GM21717 (cell line): ENCODE results near the gene ATAD1.
"Not testable (repeated sequence)": the region's sequence is repeated elsewhere in the genome, so short reads cannot be mapped to it uniquely, and the experiment has no call there.

ENCODE experiments used
- ATAC-seq: cut with Tn5 transposase; IDR thresholded peaks from one replicate; pipeline ENCODE4 v1.9.1; 2021; ENCODE audit warnings: mild to moderate bottlenecking, moderate library complexity; ENCODE audit not compliant: unreplicated experiment

ATAD1 gene

DNA sequence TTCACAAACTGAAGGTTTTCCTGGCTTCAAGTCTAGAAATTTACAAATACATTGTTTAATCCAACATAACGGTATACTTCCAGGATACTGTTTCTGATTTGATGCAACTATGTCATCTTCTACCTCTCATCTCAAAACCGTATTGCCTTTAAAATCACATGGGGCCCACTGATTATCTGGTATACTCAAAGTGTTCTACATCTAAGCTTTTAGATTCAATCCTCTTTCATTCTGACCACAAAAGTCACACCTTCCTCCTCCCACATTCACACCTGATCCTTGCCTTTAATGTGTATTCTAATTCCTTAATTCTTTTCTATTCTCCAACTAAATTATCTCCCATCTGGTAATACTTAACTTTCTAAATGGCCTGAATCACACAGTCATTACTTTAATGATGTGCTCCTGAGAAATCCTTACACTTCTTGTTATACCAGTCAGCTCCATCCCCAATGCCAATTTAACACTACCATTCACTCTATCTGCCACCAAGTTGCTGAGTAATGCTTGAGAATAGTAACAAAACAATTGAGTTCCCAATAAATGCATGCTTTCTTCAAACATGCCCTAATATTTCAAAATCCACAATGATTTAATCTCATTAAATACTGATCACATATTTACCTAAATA is 13.0 kb downstream of the ATAD1 start:
- ATAC-seq, result no peak

DNA sequence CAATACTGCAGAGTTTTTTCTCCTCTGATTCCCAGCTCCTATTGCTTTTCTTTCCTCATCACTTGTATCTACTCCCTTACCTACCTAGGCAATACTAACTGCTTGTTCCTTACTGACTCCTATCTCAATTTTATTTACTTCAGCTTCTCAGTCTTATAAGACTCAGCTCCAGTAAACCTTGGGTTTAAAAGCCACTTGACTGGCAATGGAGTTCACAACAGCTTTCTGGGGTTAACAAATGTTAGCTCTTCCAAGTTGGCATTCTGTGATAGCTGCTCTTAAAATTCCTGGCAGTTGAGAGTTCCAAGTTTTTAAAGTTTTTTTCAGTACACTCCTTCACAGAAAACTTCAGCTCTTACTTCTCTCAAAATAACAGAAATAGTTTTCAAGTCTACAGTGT is 14.2 kb downstream of the ATAD1 start:
- no peak for ATAC-seq

DNA sequence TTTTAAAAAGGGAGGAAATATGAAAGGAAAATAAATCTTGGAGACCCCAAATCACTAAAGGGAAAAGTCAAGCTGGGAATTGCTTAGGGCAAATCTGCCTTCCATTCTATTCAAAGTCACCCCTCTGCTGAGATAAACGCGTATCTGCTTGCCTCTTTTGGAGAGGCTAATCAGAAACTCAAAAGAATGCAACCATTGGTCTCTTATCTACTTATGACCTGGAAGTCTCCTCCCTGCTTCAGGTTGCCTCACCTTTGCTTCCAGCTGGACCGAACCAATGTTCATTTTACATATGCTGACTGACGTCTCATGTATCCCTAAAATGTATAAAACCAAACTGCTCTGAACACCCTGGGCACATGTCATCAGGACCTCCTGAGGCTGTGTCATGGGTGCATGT is 14.7 kb downstream of the ATAD1 start:
- no peak for ATAC-seq

DNA sequence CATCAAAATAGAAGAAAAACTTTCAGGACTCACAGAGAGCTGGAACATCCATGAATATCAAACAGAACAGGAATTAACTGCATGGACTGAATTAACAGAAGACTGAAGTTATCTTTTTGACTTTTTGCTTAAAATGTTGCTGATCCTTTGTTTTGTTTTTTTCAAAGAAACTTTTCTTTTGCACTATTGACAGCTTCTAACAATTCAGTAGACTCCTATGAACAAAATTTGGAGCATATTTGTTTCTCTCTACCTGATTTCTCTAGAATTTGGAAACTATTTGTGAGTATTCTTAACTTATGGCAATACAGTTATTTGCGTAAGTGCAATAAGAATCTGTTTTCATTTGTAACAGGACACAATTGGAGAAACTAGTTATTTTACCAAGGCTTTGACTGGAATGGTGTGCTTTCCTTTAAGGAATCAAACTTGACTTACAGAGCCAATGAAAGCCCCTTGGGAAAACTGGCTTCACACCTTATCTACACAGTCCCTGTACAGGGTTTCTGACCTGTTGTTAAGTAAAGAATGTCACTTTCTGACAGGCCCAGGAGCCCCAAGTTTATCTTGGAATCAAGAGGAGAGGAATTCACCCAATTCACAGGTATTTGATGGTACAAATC is 16.1 kb downstream of the ATAD1 start:
- not testable (repeated sequence) for ATAC-seq

DNA sequence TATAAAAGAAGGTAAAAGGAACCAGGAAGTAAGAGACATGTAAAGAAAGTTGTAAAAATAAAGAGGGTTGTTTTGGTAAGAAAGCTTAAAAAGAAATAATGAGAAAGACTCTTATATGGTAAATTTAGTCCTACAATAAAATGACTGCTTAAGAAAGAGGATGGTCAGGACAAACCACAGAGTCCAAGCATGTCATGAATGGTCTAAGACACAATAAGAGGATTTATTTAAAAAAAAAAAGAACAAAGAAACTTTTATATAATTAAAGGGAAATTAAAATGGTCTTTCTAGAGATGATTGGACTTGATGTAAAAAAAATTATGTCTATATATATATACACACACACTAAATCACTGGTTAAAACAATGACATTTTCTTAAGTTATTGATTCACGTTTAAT is 18.2 kb downstream of the ATAD1 start:
- no peak for ATAC-seq

DNA sequence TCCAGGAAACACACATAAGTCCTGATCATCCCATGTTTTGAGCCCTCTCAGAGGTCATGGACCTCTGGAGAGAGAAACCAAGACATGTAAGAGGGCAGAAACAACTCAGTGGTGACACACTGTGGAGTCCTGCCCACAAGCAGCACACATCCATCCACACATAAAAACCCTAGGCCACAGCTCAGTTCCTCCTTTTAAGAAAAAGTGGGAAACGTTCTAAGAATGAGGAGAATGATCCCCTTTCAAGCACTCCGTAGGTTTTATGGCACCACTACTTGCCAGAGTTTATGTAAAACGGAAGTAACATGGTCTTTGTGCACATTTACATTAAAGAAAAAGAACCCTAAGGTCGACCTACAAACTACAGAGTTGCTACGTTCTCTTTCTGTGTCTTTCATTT is 19.9 kb downstream of the ATAD1 start:
- ATAC-seq, result no peak

DNA sequence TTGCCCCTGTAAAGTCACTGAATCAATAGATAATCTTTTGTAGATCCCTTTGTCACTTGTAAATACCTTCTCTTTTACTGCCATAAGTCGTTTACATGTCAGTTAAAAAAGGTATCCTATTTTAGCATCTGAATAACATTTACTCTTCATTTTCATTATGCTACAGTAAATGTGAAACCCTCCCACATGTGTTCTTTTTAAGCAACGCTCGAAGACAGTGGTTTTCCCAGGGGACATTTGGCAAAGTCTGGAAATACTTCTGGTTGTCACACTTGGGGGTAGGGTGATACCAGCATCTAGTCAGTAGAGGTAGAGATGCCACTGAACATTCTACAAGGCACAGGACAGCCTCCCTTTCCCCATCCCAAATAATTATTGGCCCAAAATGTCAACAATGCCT is 23.7 kb downstream of the ATAD1 start:
- ATAC-seq, result no peak

DNA sequence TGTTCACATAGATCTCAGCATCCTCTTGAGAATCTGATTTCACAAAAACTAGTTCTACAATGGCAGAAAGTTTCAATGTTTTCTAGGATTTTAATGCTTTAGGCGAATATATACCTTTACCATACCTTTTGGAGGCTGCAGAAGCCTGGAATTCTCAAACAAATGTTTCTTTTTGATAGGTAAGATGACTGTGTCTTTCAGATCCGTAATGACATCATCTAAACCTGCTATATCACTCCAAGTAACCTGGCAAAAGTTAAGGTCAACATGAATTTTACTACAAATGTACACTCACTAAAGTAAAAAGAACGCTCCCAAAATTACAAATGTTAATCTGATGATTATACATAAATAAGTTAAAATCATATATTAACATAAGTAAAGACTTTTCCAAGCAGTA is 27.8 kb downstream of the ATAD1 start:
- no peak for ATAC-seq

DNA sequence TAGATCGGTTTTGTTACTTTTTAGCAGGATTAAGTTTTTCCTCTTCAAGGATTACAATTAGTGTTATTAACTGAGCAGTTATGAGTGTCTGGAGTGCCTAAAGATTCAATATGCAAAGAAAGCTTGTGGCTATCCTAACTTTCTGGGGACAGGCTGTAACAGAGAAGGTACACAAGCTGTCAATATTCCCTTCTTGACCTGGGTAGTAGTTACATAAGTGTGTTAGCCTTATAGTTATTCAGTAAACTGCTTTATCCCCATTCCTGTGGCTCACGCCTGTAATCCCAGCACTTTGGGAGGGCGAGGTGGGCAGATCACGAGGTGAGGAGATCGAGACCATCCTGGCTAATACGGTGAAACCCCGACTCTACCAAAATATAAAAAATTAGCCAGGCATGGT is 31.6 kb downstream of the ATAD1 start:
- ATAC-seq, result no peak

DNA sequence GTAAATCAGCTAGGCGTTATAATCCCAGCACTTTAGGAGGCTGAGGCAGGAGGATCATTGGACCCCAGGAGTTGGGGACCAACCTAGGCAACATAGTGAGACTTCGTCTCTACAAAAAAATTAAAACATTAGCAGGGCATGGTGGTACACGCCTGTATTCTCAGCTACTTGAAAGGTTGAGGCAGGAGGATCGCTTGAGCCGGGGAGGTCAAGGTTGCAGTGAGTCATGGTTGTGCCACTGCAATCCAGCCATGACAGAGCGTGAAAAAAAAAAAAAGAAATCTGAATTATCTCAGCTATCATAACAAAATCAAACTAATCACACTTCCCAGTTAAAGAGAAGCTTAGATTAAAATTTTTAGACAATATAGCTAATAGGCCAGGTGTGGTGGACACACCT is 35.3 kb downstream of the ATAD1 start:
- ATAC-seq, result no peak

DNA sequence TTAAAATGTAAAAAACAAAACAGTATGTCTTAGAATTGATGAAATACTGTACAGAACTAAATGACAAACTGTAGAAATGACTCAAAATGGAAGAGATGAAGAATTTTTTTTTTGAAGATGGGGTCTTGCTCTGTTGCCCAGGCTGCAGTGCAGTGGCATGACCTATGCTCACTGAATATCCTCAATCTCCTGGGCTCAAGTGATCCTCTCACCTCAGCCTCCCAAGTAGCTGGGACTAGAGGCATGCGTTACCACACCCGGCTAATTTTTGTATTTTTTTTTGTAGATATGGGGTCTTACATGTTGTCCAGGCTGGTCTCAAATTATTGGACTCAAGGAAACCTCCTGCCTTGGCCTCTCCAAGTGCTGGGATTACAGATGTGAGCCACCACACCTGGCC is 36.5 kb downstream of the ATAD1 start:
- ATAC-seq, result no peak

DNA sequence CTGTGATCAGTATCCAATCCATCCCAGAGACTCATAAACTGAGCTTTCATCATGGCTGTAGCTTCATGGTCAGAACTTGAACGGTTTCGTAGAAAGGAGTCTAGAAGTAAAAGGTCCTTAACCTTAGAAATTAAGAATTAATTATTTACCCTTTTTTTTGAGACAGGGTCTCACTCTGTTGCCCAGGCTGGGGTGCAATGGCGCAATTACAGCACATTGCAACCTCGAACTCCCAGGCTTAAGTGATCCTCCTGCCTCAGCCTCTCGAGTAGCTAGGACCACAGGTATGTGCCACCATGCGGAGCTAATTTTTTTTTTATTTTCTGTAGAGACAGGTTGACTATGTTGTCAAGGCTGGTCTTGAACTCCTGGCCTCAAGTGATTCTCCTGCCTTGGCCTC is 41.7 kb downstream of the ATAD1 start:
- ATAC-seq, result no peak

DNA sequence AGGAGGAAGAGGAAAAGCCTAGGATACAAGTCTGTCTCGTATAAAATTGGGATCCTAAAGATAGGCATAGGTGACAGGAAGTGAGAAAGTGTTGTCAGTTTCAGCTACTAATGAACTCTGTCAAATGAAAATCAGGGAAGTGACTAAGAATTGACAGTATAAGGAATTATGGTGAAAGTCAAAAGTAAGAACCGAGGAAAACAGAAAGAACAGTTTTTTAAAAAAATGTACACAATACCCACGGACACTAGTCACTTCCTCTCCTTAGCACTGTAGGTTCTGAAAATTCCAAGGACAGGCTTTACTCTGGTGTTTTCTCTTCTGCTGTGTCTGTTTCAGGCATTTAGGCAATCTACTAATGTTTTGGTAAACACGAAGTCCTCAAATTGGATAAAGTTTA is 42.3 kb downstream of the ATAD1 start:
- no peak for ATAC-seq

DNA sequence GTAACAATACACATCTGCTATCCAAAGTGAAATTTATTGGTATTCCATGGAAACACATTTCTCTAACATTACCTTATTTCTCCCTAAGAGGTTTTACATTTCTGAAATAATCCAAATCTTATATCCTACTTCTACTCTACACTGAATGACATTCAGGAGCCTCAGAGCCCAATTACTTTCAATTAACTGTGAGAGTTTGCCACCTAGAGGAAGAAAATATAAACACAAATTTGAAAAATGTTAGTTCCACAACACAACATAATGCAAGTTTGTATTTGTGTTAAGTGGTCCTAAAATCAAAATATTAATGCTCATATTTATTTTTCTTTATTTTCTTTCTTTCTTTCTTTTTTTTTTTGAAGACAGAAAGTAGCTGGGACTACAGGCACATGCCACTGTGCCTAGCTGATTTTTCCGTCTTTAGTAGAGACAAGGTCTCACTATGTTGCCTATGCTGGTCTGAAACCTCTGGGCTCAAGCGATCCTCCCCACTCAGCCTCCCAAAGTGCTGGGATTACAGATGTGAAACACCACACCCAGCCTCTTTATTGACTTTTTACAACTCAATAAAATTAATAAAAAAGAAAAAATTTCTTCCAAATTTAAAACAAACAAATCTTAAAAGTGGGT is 46.0 kb downstream of the ATAD1 start:
- ATAC-seq, result no peak

DNA sequence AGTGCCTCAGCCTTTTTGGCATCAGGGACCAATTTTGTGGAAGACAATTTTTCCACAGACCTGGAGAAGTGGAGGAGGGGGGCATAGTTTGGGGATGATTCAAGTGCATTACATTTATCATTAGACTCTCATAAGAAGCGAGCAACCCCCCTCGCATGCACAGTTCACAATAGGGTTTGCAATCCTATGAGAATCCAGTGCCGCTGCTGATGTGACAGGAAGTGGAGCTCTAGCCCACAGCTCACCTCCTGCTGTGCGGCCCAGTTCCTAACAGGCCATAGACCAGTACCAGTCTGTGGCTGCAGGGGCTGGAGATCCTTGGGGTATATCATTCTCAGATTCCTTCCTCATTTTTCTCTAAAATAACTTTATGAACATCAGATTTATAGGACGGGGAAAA is 50.8 kb downstream of the ATAD1 start:
- no peak for ATAC-seq

DNA sequence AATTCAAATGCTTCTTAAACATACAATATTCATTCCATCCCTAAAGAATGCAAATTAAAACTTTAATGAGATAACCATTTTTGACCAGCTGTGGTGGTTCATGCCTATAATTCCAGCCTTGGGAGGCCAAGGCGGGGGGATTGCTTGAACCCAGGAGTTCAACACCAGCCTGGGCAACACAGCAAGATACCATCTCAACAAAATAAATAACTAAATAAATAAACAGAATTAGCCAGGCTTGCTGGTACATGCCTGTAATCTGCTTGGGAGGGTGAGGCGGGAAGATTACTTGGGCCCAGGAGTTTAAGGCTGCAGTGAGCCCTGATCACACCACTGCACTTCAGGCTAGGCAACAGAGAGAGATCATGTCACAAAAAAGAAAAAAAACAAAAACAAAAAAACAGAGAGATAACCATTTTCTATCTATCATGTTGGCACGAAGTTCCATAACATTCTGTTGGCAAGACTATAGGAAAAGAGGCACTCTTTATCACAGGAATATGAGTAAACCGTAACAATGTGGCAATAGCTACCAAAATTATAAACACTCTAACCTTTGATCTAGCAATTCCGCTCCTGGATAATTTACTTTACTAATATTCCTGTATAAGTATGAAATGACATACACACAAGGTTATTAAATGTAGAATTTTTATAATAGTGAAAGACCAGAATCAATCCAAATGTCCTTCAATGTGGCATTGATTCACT is 52.2 kb downstream of the ATAD1 start:
- no peak for ATAC-seq

DNA sequence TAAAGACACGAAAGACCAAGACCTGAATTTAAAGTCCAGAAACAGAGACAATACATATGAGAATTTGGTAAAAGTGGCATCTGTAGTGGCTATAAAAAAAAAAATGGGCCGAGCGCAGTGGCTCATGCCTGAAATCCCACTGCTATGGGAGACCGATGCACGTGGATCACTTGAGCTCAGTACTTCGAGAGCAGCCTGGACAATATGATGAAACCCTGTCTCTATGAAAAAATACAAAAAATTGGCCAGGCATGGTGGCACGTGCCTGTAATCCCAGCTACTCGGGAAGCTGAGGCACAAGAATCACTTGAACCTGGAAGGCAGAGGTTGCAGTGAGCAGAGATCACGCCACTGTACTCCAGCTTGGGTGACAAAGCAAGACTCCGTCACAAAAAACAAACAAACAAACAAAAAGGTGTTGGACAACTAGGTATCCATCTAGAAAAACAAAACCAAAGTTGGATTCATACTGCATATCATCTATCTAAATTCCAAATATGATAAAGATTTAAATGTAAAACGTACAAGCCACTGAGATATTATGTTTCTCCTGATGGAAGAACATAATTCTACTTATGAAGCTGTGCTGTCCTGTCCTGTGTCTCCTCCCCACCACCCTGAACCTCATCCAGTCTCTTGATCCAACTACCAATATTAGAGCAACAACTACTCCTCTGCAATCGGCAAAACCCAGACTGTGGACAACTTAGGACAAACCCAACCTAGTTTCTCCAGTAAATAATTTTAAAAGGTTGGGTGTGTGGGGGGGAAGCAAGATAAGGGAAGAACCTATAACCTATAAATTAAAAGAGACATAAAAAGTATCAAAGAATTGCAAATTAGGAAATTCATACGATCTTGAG is 53.7 kb downstream of the ATAD1 start:
- no peak for ATAC-seq

DNA sequence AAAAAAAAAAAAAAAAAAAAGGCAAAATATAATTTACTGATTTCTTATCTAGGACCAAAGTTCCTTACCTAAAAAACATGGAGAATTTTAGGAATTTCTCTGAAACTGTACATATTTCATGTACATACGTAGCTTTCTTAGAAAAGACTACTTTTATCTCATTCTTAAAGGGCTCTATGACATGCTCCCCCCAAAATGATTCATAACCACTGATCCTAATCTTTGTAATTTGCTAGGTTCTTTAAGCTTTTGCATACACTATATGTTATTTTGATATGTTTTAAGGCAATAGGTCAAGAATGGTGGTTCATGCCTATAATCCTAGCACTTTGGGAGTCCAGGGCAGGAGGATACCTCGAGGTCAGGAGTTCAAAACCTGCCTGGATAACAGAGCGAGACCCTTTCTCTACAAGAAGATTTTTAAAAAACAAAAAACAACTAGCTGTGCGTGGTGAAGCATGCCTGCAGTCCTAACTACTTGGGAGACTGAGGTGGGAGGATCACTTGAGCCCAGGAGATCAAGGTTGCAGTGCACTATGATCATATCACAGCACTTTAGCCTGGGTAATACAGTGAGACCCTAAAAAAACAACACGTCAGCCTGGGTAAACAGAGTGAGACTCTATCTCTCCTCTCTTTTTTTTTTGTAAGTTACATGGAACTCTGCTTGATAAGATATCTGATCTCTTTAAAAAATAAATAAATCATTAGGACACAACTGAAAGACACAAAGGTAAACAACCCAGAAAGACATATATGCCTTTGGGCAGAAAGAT is 54.8 kb downstream of the ATAD1 start:
- ATAC-seq, result no peak

DNA sequence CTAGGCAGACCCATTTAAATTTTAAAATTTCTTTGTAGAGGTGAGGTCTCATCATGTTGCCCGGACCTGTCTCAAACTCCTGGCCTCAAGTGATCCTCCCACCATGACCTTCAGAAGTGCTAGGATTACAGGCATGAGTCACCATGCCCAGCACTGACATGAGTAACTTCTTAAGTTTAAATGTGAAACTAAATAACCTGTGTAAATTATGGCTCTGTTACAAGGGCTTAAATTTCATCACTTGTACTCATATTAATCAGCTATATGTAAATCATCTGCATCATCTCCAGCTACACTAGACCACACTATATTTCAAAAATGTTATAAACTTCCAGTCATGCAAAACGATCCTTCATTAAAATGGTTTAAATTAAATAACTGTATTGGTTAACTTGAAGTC is 56.1 kb downstream of the ATAD1 start:
- peak; percentile 82 for ATAC-seq

DNA sequence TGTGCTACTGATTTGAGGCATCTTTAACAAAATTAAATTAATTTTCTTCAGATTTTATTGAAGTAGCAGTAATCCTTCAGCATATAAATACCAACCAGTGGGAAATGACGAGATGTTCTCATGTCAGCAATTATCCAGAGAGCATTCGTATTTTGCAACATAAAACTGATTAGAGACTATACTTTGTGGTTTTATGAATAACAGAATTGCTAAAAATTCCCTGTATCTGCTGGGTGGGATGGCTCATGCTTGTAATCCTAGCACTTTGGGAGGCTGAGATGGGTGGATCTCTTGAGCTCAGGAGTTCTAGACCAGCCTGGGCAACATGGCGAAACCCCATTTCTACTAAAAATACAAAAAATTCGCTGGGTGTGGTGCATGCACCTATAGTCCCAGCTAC is 56.9 kb downstream of the ATAD1 start:
- no peak for ATAC-seq
